ENCODE data around the gene CHP2. TPM values are rescaled to one million over a fixed set of nuclear protein-coding genes. Genes with fewer than 3 reads are reported as not detected.
A peak's percentile ranks its signal among the peaks of the same experiment; 100 is the strongest.

Gene CHP2
- total RNA-seq, 2 experiments from 2014 or later, result not detected

- H3K4me1 ChIP-seq (ENCODE audit: insufficient read depth, low read length, poor library complexity, severe bottlenecking), result no peaks in the 10 kb centered on the region
- no peak overlapping the region for H3K4me3 ChIP-seq (ENCODE audit: low read depth, low read length, poor library complexity, severe bottlenecking)
- TF ChIP-seq CTCF (conservative IDR thresholded peaks at IDR 0.05; ENCODE audit: low read length) (peak; percentile 11; the same call in 1 of the 2 replicates), EZH2phosphoT487 (IDR thresholded peaks at IDR 0.05; ENCODE audit: borderline replicate concordance, low read depth, low read length) (no peak)
- 0 out of 2 replicates have a peak overlapping the region, but pooled peaks have one; percentile 2 for H2AFZ ChIP-seq (ENCODE audit: low read length)
- H3K27ac ChIP-seq (ENCODE audit: low read depth, low read length, poor library complexity, severe bottlenecking), result no peak overlapping the region
- H4K20me1 ChIP-seq (ENCODE audit: insufficient read depth, low read length), result no peaks in the 10 kb centered on the region
- ChIA-PET CTCF (ENCODE audit: unreplicated experiment) (no interaction called here), POLR2A (no interaction called here)
- H3K9me2 ChIP-seq (ENCODE audit: insufficient read depth, low read length), result no peaks in the 10 kb centered on the region
- BruUV-seq (replicated peaks), result no TSS peak
- no peak overlapping the region for H3K4me2 ChIP-seq (ENCODE audit: low read length)
- H3K9me3 ChIP-seq (ENCODE audit: low read length), result 0 out of 2 replicates have a peak, but pooled peaks cover 3% of the 10 kb centered on the region
- H3K36me3 ChIP-seq (ENCODE audit: insufficient read depth, low read length), result no peaks in the 10 kb centered on the region
- intact Hi-C loops (cut with micrococcal nuclease; ENCODE audit: unreplicated experiment), result no loop called here
- no peak for DNase-seq (ENCODE audit: low spot score)
- no peaks in the 10 kb centered on the region for H3K79me2 ChIP-seq (ENCODE audit: insufficient read depth, low read depth, low read length)
Measured at GRCh38 chr16:23728112-23728477, 26.7 kb upstream of the CHP2 start.

- no peak overlapping the region for H3K4me2 ChIP-seq (ENCODE audit: low read length)
- no peaks in the 10 kb centered on the region for H4K20me1 ChIP-seq (ENCODE audit: insufficient read depth, low read length)
- TF ChIP-seq CTCF (conservative IDR thresholded peaks at IDR 0.05; ENCODE audit: low read length), result no peak
- TF ChIP-seq EZH2phosphoT487 (IDR thresholded peaks at IDR 0.05; ENCODE audit: borderline replicate concordance, low read depth, low read length), result no peak
- no peak overlapping the region for H3K4me3 ChIP-seq (ENCODE audit: low read depth, low read length, poor library complexity, severe bottlenecking)
- no TSS peak for BruUV-seq (replicated peaks)
- no peaks in the 10 kb centered on the region for H3K79me2 ChIP-seq (ENCODE audit: insufficient read depth, low read depth, low read length)
- DNase-seq (ENCODE audit: low spot score), result no peak
- no peak overlapping the region for H3K27ac ChIP-seq (ENCODE audit: low read depth, low read length, poor library complexity, severe bottlenecking)
- H3K9me2 ChIP-seq (ENCODE audit: insufficient read depth, low read length), result no peaks in the 10 kb centered on the region
- H2AFZ ChIP-seq (ENCODE audit: low read length), result no peak overlapping the region
- H3K36me3 ChIP-seq (ENCODE audit: insufficient read depth, low read length), result no peaks in the 10 kb centered on the region
- CTCF ChIA-PET (ENCODE audit: unreplicated experiment), result no interaction called here
- intact Hi-C loops (cut with micrococcal nuclease; ENCODE audit: unreplicated experiment), result no loop called here
- no peaks in the 10 kb centered on the region for H3K4me1 ChIP-seq (ENCODE audit: insufficient read depth, low read length, poor library complexity, severe bottlenecking)
- no peaks in the 10 kb centered on the region for H3K9me3 ChIP-seq (ENCODE audit: low read length)
- POLR2A ChIA-PET, result interaction anchor here (0.5 to 0.6 kb wide), 2 partner anchors 393 to 949 kb away, joined by 5 read pairs; no protein-coding TSS in a partner anchor
Measured at GRCh38 chr16:23729503-23730424, 25.1 kb upstream of the CHP2 start.
